Measurements from ENCODE around the gene ACSS1.
A peak's percentile ranks its signal among the peaks of the same experiment; 100 is the strongest.

The ACSS1 gene

GRCh38 chr20:24999568-24999967 is 58.4 kb downstream of the ACSS1 start:
- WGBS (ENCODE audit: insufficient coverage, insufficient read length) = no CpG with 5 or more reads among the region's 4 CpGs
- DNase-seq (ENCODE audit: low read depth, low spot score) = no peak
- no peaks in the 10 kb centered on the region for H3K36me3 ChIP-seq (ENCODE audit: control insufficient read depth, insufficient read depth, low read length)
- no peaks in the 10 kb centered on the region for H3K27me3 ChIP-seq (ENCODE audit: control insufficient read depth, insufficient read depth, low read length)
- H3K27ac ChIP-seq (ENCODE audit: low read length) = no peak overlapping the region
- no peaks in the 10 kb centered on the region for H3K9me3 ChIP-seq (ENCODE audit: control insufficient read depth, insufficient read depth, low read length)
- H3K4me1 ChIP-seq (ENCODE audit: control insufficient read depth, insufficient read depth, low read length) = 0 out of 2 replicates have a peak, but pooled peaks cover 1% of the 10 kb centered on the region
- H3K4me3 ChIP-seq (ENCODE audit: low read length) = no peak overlapping the region

- no peaks in the 10 kb centered on the region for H3K9me3 ChIP-seq (ENCODE audit: control insufficient read depth, insufficient read depth, low read length)
- H3K36me3 ChIP-seq (ENCODE audit: control insufficient read depth, insufficient read depth, low read length) = no peaks in the 10 kb centered on the region
- WGBS (ENCODE audit: insufficient coverage, insufficient read length) = no CpG with 5 or more reads among the region's 12 CpGs
- H3K4me1 ChIP-seq (ENCODE audit: control insufficient read depth, insufficient read depth, low read length) = 0 out of 2 replicates have a peak, but pooled peaks cover 1% of the 10 kb centered on the region
- H3K4me3 ChIP-seq (ENCODE audit: low read length) = no peak overlapping the region
- no peaks in the 10 kb centered on the region for H3K27me3 ChIP-seq (ENCODE audit: control insufficient read depth, insufficient read depth, low read length)
- no peak for DNase-seq (ENCODE audit: low read depth, low spot score)
- H3K27ac ChIP-seq (ENCODE audit: low read length) = no peak overlapping the region
Measured at GRCh38 chr20:24998631-24999445, 59.1 kb downstream of the ACSS1 start.

- Histone ChIP-seq H3K9me3 (ENCODE audit: control insufficient read depth, insufficient read depth, low read length) (no peaks in the 10 kb centered on the region), H3K4me1 (ENCODE audit: control insufficient read depth, insufficient read depth, low read length) (0 out of 2 replicates have a peak, but pooled peaks cover 1% of the 10 kb centered on the region), H3K27me3 (ENCODE audit: control insufficient read depth, insufficient read depth, low read length) (no peaks in the 10 kb centered on the region), H3K27ac (ENCODE audit: low read length) (no peak overlapping the region), H3K36me3 (ENCODE audit: control insufficient read depth, insufficient read depth, low read length) (no peaks in the 10 kb centered on the region), H3K4me3 (ENCODE audit: low read length) (no peak overlapping the region)
- no CpG with 5 or more reads among the region's 3 CpGs for WGBS (ENCODE audit: insufficient coverage, insufficient read length)
- no peak for DNase-seq (ENCODE audit: low read depth, low spot score)
Measured at GRCh38 chr20:24998121-24998520, 59.8 kb downstream of the ACSS1 start.

- Histone ChIP-seq H3K27ac (ENCODE audit: low read length) (no peak overlapping the region), H3K4me3 (ENCODE audit: low read length) (no peak overlapping the region), H3K9me3 (ENCODE audit: control insufficient read depth, insufficient read depth, low read length) (no peaks in the 10 kb centered on the region), H3K4me1 (ENCODE audit: control insufficient read depth, insufficient read depth, low read length) (0 out of 2 replicates have a peak, but pooled peaks cover 1% of the 10 kb centered on the region), H3K27me3 (ENCODE audit: control insufficient read depth, insufficient read depth, low read length) (no peaks in the 10 kb centered on the region), H3K36me3 (ENCODE audit: control insufficient read depth, insufficient read depth, low read length) (no peaks in the 10 kb centered on the region)
- no CpG with 5 or more reads among the region's 9 CpGs for WGBS (ENCODE audit: insufficient coverage, insufficient read length)
- no peak for DNase-seq (ENCODE audit: low read depth, low spot score)
Measured at GRCh38 chr20:24996449-24997377, 61.2 kb downstream of the ACSS1 start.

- H3K27me3 ChIP-seq (ENCODE audit: control insufficient read depth, insufficient read depth, low read length) = no peaks in the 10 kb centered on the region
- no peak overlapping the region for H3K4me3 ChIP-seq (ENCODE audit: low read length)
- H3K36me3 ChIP-seq (ENCODE audit: control insufficient read depth, insufficient read depth, low read length) = no peaks in the 10 kb centered on the region
- H3K9me3 ChIP-seq (ENCODE audit: control insufficient read depth, insufficient read depth, low read length) = no peaks in the 10 kb centered on the region
- 0 out of 2 replicates have a peak, but pooled peaks cover 1% of the 10 kb centered on the region for H3K4me1 ChIP-seq (ENCODE audit: control insufficient read depth, insufficient read depth, low read length)
- no peak for DNase-seq (ENCODE audit: low read depth, low spot score)
- WGBS (ENCODE audit: insufficient coverage, insufficient read length) = no CpG with 5 or more reads among the region's 9 CpGs
- no peak overlapping the region for H3K27ac ChIP-seq (ENCODE audit: low read length)
Measured at GRCh38 chr20:24995741-24996448, 62.0 kb downstream of the ACSS1 start.

- Histone ChIP-seq H3K36me3 (ENCODE audit: control insufficient read depth, insufficient read depth, low read length) (no peaks in the 10 kb centered on the region), H3K4me3 (ENCODE audit: low read length) (no peak overlapping the region), H3K27me3 (ENCODE audit: control insufficient read depth, insufficient read depth, low read length) (no peaks in the 10 kb centered on the region), H3K27ac (ENCODE audit: low read length) (no peak overlapping the region), H3K4me1 (ENCODE audit: control insufficient read depth, insufficient read depth, low read length) (0 out of 2 replicates have a peak, but pooled peaks cover 1% of the 10 kb centered on the region), H3K9me3 (ENCODE audit: control insufficient read depth, insufficient read depth, low read length) (no peaks in the 10 kb centered on the region)
- DNase-seq (ENCODE audit: low read depth, low spot score) = peak; percentile 58
- whole genome bisulfite sequencing (ENCODE audit: insufficient coverage, insufficient read length) = no CpG with 5 or more reads among the region's 20 CpGs
Measured at GRCh38 chr20:24994470-24995368, 63.2 kb downstream of the ACSS1 start.

GRCh38 chr20:24994186-24994465 is 63.8 kb downstream of the ACSS1 start:
- Histone ChIP-seq H3K4me1 (ENCODE audit: control insufficient read depth, insufficient read depth, low read length) (0 out of 2 replicates have a peak, but pooled peaks cover 1% of the 10 kb centered on the region), H3K4me3 (ENCODE audit: low read length) (no peak overlapping the region), H3K27me3 (ENCODE audit: control insufficient read depth, insufficient read depth, low read length) (no peaks in the 10 kb centered on the region), H3K36me3 (ENCODE audit: control insufficient read depth, insufficient read depth, low read length) (no peaks in the 10 kb centered on the region), H3K9me3 (ENCODE audit: control insufficient read depth, insufficient read depth, low read length) (no peaks in the 10 kb centered on the region), H3K27ac (ENCODE audit: low read length) (no peak overlapping the region)
- DNase-seq (ENCODE audit: low read depth, low spot score) = no peak
- WGBS (ENCODE audit: insufficient coverage, insufficient read length) = no CpG with 5 or more reads among the region's 1 CpG

GRCh38 chr20:24993337-24994185 is 64.4 kb downstream of the ACSS1 start:
- H3K9me3 ChIP-seq (ENCODE audit: control insufficient read depth, insufficient read depth, low read length) = no peaks in the 10 kb centered on the region
- H3K4me1 ChIP-seq (ENCODE audit: control insufficient read depth, insufficient read depth, low read length) = 0 out of 2 replicates have a peak, but pooled peaks cover 1% of the 10 kb centered on the region
- H3K27me3 ChIP-seq (ENCODE audit: control insufficient read depth, insufficient read depth, low read length) = no peaks in the 10 kb centered on the region
- DNase-seq (ENCODE audit: low read depth, low spot score) = no peak
- H3K36me3 ChIP-seq (ENCODE audit: control insufficient read depth, insufficient read depth, low read length) = no peaks in the 10 kb centered on the region
- WGBS (ENCODE audit: insufficient coverage, insufficient read length) = no CpG with 5 or more reads among the region's 9 CpGs
- no peak overlapping the region for H3K4me3 ChIP-seq (ENCODE audit: low read length)
- no peak overlapping the region for H3K27ac ChIP-seq (ENCODE audit: low read length)

All from iPS DF 6.9 (cell line).